Skeletal muscle cell (primary cell): Measurements from ENCODE around the gene ABL2.
"Not testable (repeated sequence)": the region's sequence is repeated elsewhere in the genome, so short reads cannot be mapped to it uniquely, and the experiment has no call there.

Experiments
- DNase-seq: peaks from one replicate; pipeline ENCODE4 v3.0.0-alpha.2; 2010; ENCODE audit warnings: low read depth
- H3K4me3 ChIP-seq: 2 replicates; pipeline ENCODE4 v1.5.1; 2011; ENCODE audit warnings: low read depth, mild to moderate bottlenecking, control low read depth, low read length, moderate library complexity

ABL2 gene

DNA sequence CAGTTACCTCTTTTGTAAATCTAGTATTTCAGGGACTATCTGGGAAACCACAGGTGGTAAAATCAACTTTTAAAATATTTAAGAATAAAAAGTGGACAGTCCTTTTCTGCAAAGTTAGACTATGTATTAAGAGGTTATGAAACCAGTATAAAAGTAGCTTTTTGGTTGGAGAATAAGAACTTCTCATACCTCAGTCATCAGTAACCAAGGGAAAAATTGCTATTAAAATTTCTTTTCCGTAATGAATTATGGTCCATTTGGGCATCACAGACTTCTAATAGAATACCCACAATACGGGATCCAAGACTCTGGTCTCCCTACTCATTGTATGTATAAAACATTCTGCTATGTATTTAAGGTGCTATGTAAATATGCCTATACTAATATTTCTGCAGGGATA is 51.9 kb downstream of the ABL2 start:
- no peak overlapping the region for H3K4me3 ChIP-seq
- DNase-seq, result no peak

DNA sequence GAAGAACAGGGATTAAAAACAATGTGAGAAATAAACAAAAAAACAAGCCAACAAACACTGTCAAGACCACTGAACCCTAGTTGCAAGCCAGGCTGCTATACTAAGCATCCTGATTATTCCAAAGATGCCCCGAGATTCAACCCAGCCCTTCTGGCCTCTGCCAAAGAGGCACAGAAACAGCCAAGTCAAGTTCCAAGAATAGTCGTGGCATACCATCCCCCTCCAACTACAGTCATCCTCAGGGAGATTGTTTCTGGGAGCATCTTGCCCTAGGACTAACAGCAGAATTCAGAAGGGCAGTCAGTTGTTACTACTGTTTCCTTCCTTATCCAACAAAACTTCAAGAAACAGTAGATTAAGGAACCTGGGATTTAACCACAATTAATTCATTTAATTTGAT is 52.3 kb downstream of the ABL2 start:
- H3K4me3 ChIP-seq, result no peak overlapping the region
- DNase-seq, result no peak

DNA sequence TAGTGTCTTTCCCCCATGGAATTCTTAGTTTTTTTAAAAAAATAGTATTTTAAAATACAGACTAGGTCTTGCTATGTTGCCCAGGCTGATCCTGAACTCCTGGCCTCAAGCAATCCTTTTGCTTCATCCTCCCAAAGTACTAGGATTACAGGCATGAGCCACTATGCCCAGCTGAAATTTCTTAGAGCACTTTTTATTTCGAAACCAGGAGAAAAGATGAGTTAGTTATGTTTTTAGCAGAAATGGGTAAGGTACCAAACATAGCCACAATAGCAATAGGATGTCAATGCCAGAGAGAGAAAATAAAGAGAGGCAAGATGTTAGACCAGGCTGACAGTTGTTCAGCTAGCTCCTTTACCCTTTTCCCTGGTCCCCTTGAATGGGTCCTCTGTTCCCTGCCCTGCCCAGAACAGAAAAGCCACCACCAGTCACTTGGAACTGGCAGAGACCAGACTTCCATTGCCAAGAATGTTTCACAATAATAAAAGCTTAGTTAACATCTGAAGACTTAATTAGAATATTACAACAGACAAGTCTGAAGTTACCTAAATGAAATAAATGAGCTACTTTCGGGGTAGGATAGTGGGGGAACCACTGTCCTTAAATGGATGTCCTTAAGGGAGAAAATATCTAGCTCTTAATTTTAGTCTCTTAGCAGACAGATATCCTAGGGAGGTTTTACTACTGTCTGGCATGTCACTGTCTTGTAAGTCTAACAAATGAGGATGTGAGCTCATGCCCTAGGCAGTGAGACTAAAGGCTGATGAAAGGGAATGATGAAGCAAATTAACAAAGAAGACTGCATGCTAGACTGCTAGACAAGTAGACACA is 54.3 kb downstream of the ABL2 start:
- DNase-seq, result no peak
- H3K4me3 ChIP-seq, result no peak overlapping the region

DNA sequence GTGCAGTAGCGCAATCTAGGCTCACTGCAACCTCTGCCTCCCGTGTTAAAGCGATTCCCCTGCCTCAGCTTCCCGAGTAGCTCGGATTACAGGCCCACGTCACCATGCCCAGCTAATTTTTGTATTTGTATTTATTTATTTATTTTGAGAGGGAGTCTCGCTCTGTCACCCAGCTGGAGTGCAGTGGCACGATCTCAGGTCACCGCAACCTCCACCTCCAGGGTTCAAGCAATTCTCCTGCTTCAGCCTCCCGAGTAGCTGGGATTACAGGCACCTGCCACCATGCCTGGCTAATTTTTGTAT is 59.1 kb downstream of the ABL2 start:
- not testable (repeated sequence) for H3K4me3 ChIP-seq, DNase-seq

DNA sequence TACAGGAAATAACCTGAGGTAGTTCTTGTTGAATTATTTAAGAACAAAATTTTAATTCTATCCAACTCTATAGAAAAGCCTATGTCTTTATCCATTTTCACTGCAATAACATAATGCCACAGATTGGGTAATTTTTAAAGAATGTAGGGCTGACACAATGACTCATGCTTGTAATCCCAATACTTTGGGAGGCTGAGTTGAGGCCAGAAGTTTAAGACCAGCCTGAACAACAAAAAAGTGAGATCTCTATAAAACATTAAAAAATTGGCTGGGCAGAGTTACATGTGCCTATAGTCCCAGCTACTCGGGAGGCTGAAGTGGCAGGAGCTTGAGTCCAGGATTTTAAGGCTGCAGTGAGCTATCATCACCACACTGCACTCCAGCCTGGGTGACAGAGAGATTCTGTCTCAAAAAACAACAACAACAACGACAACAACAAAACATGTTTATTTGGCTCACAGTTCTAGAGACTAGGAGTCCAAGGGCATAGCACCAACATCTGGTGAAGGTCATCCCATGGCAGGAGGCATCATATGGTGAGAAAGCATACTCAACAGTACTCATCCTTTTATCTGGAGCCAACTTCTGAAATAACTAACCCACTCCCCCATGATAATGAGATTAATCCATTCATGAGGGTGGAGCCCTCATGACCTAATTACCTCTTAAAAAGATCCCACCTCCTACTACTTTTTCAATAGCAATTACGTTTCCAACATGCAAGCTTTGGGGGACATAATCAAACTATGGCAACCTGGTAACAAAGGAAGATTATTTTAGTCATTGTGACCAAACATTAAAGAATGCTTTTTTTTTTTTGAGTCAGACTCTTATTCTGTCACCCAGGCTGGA is 59.6 kb downstream of the ABL2 start:
- H3K4me3 ChIP-seq, result no peak overlapping the region
- DNase-seq, result peak; percentile 60

DNA sequence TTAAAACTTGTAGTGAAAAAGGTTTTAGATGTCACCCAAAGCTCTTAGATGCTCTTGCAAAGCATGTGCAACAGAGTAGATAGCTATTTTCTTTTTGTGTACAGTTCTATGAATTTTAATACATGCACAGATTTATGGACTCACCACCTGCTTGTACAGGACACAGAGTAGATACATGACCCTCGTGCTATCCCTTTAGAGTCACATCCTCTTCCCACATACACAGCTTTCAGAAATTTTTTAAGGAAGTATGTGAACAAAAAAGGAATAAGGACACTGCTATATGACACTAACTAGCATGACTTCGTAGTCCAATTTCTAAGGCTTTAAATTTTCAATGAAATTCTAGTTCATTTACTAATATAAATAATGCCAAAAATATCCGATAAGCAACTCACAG is 60.9 kb downstream of the ABL2 start:
- no peak for DNase-seq
- no peak overlapping the region for H3K4me3 ChIP-seq

DNA sequence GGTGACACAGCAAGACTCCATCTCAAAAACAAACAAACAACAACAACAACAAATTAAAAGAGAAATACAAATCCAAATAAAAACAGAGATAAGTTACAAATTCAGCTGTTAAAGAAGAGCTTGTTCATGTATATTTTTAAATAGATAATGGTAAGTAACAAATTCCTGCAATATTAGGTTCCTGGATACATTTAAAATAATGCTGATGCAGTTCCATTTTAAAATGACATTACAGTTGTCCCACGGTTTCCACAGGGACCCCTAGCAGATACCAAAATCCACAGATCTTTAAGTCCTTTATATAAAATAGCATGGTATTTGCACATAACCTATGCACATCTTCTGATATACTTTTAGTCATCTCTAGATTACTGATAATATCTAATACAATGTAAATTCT is 61.5 kb downstream of the ABL2 start:
- no peak for DNase-seq
- no peak overlapping the region for H3K4me3 ChIP-seq

DNA sequence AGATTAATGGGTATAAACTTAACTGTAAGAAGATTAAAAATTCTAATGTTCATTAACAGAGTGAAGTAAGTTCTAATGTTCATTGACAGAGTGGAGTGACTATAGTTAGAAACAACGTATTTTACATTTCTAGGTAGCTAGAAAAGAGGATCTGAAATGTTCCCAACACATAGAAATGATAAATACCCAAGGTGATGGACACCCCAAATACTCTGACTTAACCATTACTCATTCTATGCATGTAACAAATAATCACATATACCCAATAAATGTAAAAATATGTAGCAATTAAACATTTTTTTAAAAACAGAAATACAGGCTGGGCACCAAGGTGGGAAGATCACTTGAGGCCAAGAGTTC is 62.1 kb downstream of the ABL2 start:
- no peak overlapping the region for H3K4me3 ChIP-seq
- no peak for DNase-seq

DNA sequence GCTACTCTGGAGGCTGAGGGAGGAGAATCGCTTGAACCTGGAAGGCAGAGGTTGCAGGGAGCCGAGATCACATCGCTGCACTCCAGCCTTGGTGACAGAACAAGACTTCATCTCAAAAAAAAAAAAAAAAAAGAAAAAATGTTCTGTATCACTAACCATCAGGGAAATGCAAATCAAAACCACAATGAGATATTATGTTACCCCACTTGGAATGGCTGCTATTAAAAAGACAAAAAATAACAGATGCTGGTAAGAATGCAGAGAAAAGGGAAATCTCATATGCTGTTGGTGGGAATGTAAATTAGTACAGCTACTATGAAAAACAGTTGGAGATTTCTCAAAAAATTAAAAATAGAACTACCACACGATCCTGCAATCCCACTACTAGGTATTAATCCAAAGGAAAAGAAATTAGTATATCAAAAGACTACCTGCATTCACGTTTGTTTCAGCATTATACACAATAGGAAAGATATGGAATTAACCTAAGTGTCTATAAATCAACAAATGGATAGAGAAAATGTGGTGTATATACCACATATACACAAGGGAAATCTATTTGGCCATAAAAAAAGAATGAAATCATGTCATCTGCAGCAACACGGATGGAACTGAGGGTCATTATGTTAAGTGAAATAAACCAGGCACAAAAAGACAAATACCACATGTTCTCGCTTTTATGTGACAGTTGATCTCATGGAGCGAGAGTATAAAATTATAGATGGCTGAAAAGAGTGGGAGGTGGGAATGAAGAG is 62.6 kb downstream of the ABL2 start:
- no peak for DNase-seq

DNA sequence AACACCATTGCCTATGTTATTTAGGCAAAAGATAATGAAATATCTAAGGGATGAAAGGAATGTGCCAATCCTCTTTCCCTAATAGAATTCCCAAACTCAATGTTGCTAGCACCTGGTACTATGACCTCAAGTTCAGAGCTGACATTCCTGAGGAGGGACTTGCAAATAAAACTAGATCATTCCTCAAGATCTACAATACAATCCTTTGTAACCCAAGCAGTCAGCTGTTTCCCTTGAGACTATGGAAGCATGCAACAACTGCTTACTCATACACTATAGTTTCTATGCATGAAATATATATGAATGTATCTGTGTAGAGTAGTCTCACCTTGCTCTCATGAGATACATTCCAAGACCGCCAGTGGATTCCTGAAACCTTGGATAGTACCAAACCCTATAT is 65.0 kb downstream of the ABL2 start:
- H3K4me3 ChIP-seq, result no peak overlapping the region
- DNase-seq, result peak; percentile 82

More for the DNA sequence above, 62.6 kb downstream of the ABL2 start:
- H3K4me3 ChIP-seq, result no peak overlapping the region

GRCh38 chr1:179156708-179157107 is 72.8 kb downstream of the ABL2 start:
- no peak overlapping the region for H3K4me3 ChIP-seq
- no peak for DNase-seq

DNA sequence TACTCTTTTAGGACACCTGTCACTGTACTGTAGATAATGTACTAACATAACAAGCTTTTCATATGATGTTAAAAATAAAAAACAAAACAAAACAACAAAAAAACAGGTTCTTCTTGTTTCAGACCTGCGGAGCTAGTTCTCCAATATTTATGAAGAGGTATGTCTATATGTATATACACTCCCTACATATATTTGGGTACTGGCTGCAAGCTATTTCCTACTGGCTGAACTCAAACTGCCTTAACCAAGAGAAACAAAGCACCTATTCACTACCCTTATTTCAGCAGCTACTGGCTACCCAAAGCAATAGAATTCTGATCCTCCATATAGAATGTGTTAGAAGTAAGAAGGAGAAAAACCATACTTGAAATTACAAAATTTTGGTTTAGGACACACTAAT is 73.5 kb downstream of the ABL2 start:
- H3K4me3 ChIP-seq, result no peak overlapping the region
- no peak for DNase-seq

DNA sequence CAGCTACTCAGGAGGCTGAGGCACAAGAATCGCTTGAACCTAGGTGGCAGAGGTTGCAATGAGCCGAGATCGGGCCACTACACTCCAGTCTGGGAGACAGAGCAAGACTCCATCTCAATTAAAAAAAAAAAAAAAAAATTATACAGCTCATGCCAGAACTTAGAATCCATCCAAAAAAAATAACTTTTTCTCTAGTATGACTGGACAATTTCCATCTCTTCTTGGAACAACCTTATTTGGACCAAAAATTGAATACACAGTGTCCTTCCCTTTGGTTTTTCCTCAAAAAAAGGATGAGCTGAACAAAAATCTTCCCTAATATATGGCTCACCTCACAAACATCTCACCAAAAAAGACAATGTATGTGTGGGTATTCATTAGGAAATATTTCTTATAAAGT is 73.9 kb downstream of the ABL2 start:
- H3K4me3 ChIP-seq, result no peak overlapping the region
- no peak for DNase-seq

- DNase-seq, result no peak
- no peak overlapping the region for H3K4me3 ChIP-seq
Observed at GRCh38 chr1:179154437-179154836, 75.0 kb downstream of the ABL2 start.

DNA sequence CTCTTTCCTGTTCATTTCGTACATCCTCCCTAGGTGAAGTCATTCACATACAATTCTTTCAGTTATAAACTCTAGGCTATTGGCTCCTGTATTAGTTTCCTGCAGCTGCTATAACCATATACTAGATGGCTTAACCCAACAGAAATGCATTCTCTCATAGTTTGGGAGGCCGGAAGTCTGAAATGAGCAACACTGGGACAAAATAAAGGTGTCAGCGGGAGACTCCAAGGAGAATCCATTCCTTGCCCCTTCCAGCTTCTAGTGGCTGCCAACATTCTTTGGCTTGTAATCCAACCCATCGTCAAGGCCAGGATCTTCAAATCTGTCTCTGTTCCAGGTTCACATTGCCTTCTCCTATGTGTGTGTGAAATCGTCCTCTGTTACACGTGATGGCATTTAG is 76.3 kb downstream of the ABL2 start:
- DNase-seq, result no peak
- H3K4me3 ChIP-seq, result no peak overlapping the region

- H3K4me3 ChIP-seq, result no peak overlapping the region
- DNase-seq, result no peak
Observed at GRCh38 chr1:179151908-179152682, 77.4 kb downstream of the ABL2 start.

DNA sequence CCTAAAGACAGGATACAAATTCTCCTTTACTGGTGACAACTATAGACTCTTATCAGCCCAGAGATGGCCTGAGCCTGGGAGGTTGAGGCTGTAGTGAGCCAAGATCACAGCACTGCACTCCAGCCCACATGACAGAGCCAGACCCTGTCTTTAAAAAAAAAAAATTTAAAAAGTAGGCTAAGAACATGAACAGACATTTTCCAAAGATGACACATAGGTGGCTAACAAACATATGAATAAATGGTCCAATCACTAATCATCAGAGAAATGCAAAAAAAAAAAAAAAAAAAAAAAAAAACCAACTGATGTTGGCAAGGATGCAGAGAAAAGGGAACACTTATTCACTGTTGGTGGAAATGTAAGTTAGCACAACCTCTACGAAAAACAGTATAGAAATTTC is 82.6 kb downstream of the ABL2 start:
- H3K4me3 ChIP-seq, result no peak overlapping the region
- DNase-seq, result no peak

DNA sequence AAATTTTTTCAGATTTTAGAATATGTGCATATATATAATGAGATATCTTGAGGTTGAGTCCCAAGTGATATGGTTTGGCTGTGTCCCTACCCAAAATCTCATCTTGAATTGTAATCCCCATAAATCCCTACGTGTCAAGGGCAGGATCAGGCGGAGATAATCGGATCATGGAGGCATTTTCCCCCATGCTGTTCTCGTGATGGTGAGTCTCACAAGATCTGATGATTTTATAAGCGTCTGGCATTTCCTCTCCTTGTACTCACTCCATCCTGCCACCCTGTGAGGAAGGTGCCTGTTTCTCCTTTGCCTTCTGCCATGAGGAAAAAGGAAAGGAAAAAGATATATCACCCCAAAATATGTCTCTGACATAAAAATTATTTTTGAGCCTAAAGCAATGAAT is 83.0 kb downstream of the ABL2 start:
- DNase-seq, result no peak
- H3K4me3 ChIP-seq, result no peak overlapping the region

- H3K4me3 ChIP-seq, result no peak overlapping the region
- DNase-seq, result no peak
Observed at GRCh38 chr1:179145521-179145920, 84.0 kb downstream of the ABL2 start.

GRCh38 chr1:179144626-179145025 is 84.9 kb downstream of the ABL2 start:
- DNase-seq, result no peak
- no peak overlapping the region for H3K4me3 ChIP-seq
